CD14-positive monocyte (primary cell): ENCODE data around the gene FCRL6. TPM values are rescaled to one million over a fixed set of nuclear protein-coding genes. Genes with fewer than 3 reads are reported as not detected.

ENCODE experiments used
- DNase-seq, 3 donors: peaks; one replicate each; pipeline ENCODE4 v3.0.0-alpha.2; 2011 to 2022
- H2AFZ ChIP-seq: 2 replicates; pipeline ENCODE4 v1.6.0; 2012; ENCODE audit warnings: mild to moderate bottlenecking, low read depth, low read length, inconsistent platforms; ENCODE audit not compliant: insufficient read depth, poor library complexity, severe bottlenecking
- H3K27ac ChIP-seq, 2 donors: 1 replicate in 1 of 2; 2 replicates in 1 of 2; pipeline ENCODE4 v1.5.1; 2012 to 2013; ENCODE audit warnings: low read length in 2 of 2, control low read depth in 1 of 2, inconsistent platforms in 1 of 2, low read depth in 1 of 2, mild to moderate bottlenecking in 1 of 2
- H3K27me3 ChIP-seq, 2 donors: one replicate each; pipeline versions ENCODE4 v1.6.0 to v1.6.1; 2011 to 2013; ENCODE audit warnings: low read length in 2 of 2; ENCODE audit not compliant: control insufficient read depth in 2 of 2, insufficient read depth in 2 of 2
- H3K36me3 ChIP-seq, 2 donors: replicated peaks in 1 of 2; 1 replicate in 1 of 2; 2 replicates in 1 of 2; pipeline versions ENCODE4 v1.5.1 to v1.6.1; 2012 to 2013; ENCODE audit warnings: low read length in 2 of 2, control low read depth in 1 of 2, inconsistent platforms in 1 of 2, mild to moderate bottlenecking in 1 of 2; ENCODE audit not compliant: insufficient read depth in 2 of 2, control insufficient read depth in 1 of 2
- H3K4me1 ChIP-seq, 2 donors: 1 replicate in 1 of 2; 2 replicates in 1 of 2; pipeline versions ENCODE4 v1.5.1 to v1.6.1; 2012 to 2013; ENCODE audit warnings: low read length in 2 of 2, control low read depth in 1 of 2, inconsistent platforms in 1 of 2, mild to moderate bottlenecking in 1 of 2, moderate library complexity in 1 of 2; ENCODE audit not compliant: insufficient read depth in 2 of 2, control insufficient read depth in 1 of 2
- H3K4me2 ChIP-seq: replicated peaks from 2 replicates; pipeline ENCODE3; 2012; ENCODE audit warnings: low read length, moderate library complexity, mild to moderate bottlenecking; ENCODE audit not compliant: poor library complexity, severe bottlenecking; ENCODE audit errors: extremely low read depth
- H3K4me3 ChIP-seq, 3 experiments: fragments of 200-600 bp in 1 of 3; sonication (generic) in 1 of 3; replicated peaks in 1 of 3; 1 replicate in 2 of 3; 2 replicates in 1 of 3; pipeline ENCODE4 v1.5.1; 2011 to 2013; ENCODE audit warnings: low read length in 3 of 3, mild to moderate bottlenecking in 3 of 3, control low read depth in 2 of 3, low read depth in 2 of 3, inconsistent platforms in 1 of 3, moderate library complexity in 1 of 3
- H3K79me2 ChIP-seq: 2 replicates; pipeline ENCODE4 v1.6.0; 2012; ENCODE audit warnings: mild to moderate bottlenecking, control low read depth, inconsistent platforms, low read length, moderate library complexity; ENCODE audit not compliant: insufficient read depth
- H3K9ac ChIP-seq: 2 replicates; pipeline ENCODE4 v1.6.0; 2017; ENCODE audit warnings: low read length, mild to moderate bottlenecking; ENCODE audit not compliant: insufficient read depth, poor library complexity, severe bottlenecking
- H3K9me3 ChIP-seq, 2 donors: replicated peaks in 1 of 2; 1 replicate in 1 of 2; 2 replicates in 1 of 2; pipeline versions ENCODE4 v1.5.1 to v1.6.1; 2012 to 2013; ENCODE audit warnings: low read length in 2 of 2, control low read depth in 1 of 2; ENCODE audit not compliant: control insufficient read depth in 1 of 2, insufficient read depth in 1 of 2
- H4K20me1 ChIP-seq: 2 replicates; pipeline ENCODE4 v1.6.0; 2012; ENCODE audit warnings: mild to moderate bottlenecking, low read length, control low read depth, moderate library complexity; ENCODE audit not compliant: insufficient read depth
- H3K27ac Mint-ChIP-seq, 7 donors: one replicate each; pipeline ENCODE4 v1.8.0; 2020; ENCODE audit warnings: mild to moderate bottlenecking in 7 of 7, mixed read lengths in 7 of 7, moderate library complexity in 6 of 7, inconsistent platforms in 2 of 7
- H3K27me3 Mint-ChIP-seq, 3 donors: one replicate each; pipeline ENCODE4 v1.8.0; 2021 to 2022; ENCODE audit warnings: low read depth in 3 of 3, mild to moderate bottlenecking in 3 of 3, mixed read lengths in 3 of 3, moderate library complexity in 3 of 3, inconsistent platforms in 1 of 3
- H3K36me3 Mint-ChIP-seq, 2 donors: one replicate each; pipeline ENCODE4 v1.8.0; 2020; ENCODE audit warnings: mixed read lengths in 2 of 2, inconsistent platforms in 1 of 2, mild to moderate bottlenecking in 1 of 2
- H3K4me1 Mint-ChIP-seq: one replicate; pipeline ENCODE4 v1.8.0; 2020; ENCODE audit warnings: mild to moderate bottlenecking, mixed read lengths
- H3K4me3 Mint-ChIP-seq, 2 donors: one replicate each; pipeline ENCODE4 v1.8.0; 2020; ENCODE audit warnings: mild to moderate bottlenecking in 2 of 2, mixed read lengths in 2 of 2, moderate library complexity in 1 of 2
- H3K9me3 Mint-ChIP-seq, 7 donors: one replicate each; pipeline ENCODE4 v1.8.0; 2020 to 2022; ENCODE audit warnings: mixed read lengths in 7 of 7, mild to moderate bottlenecking in 6 of 7, moderate library complexity in 6 of 7, inconsistent platforms in 2 of 7
- CTCF ChIP-seq: fragments of 200-600 bp; IDR thresholded peaks from one replicate; pipeline ENCODE4 v1.8.0; 2022; ENCODE audit warnings: antibody characterized with exemption, mild to moderate bottlenecking
- WGBS: methylation state at CpG from one replicate; pipeline ENCODE4 v1.1.5; 2013; ENCODE audit warnings: missing lambda C conversion rate; ENCODE audit not compliant: insufficient coverage; 5-methylcytosine and 5-hydroxymethylcytosine counted together
- intact Hi-C, 2 donors: fragments of 100-400 bp; cut with micrococcal nuclease; formaldehyde crosslinking; loops; one replicate each; pipeline versions ENCODE4 v1.15.0 to v1.15.1; 2023
- polyA plus RNA-seq, 3 donors: library from polyadenylated mRNA; depleted of rRNA in 1 of 3; unstranded in 2 of 3; stranded (reverse) in 1 of 3; fragments of 300-500 nt in 2 of 3; fragments of >200 nt in 1 of 3; fragmentation: Illumina TruSeq in 2 of 3; gene quantifications; 1 replicate in 2 of 3; 2 replicates in 1 of 3; pipeline ENCODE4 v1.2.3, GENCODE V29; 2012 to 2021
- small RNA-seq: library from RNA; depleted of rRNA; stranded (forward); fragments of <200 nt; gene quantifications from one replicate; pipeline ENCODE3, GENCODE V24; 2012; ENCODE audit warnings: low read depth; ENCODE audit not compliant: insufficient read length

The FCRL6 gene
- polyA plus RNA-seq, 3 donors: 0.15 to 0.36 (median 0.17) TPM

DNA sequence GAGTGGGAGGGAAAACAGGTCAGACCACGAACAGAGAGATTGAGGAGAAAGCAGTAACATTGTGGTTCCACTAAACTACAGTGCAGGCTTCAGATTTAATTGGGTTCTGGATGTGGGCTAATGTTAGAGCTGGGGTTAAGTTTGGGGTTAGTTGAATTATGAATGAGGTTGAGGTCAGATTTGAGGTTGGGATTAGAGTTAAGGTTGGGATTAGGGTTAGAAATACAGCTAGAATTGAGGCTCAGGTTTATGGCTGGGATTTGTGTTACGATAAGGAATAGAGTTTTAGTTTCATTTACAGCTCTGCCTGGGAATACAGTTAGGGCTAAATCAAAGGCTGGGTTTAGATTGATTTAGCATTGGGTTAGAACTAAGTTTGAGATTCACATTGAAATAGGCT, 62.1 kb downstream of the FCRL6 start:
- Histone ChIP-seq H2AFZ (no peak overlapping the region), H3K36me3 (no peaks in the 10 kb centered on the region), H3K27ac (no peak overlapping the region), H3K9ac (no peak overlapping the region), H4K20me1 (no peaks in the 10 kb centered on the region), H3K27me3 (peaks cover 0 to 2% of the 10 kb centered on the region in 2 donors), H3K9me3 (no peaks in the 10 kb centered on the region), H3K4me2 (no peak overlapping the region), H3K4me3 (no peak overlapping the region), H3K79me2 (no peaks in the 10 kb centered on the region), H3K4me1 (peaks cover 5% of the 10 kb centered on the region in 2 donors)
- no peak for DNase-seq
- 96% methylated on average over 2 of the region's 2 CpGs for WGBS
- Mint-ChIP-seq H3K4me1 (peaks cover 6% of the 10 kb centered on the region), H3K27ac (no peak overlapping the region), H3K36me3 (no peaks in the 10 kb centered on the region), H3K4me3 (no peak overlapping the region), H3K27me3 (peaks cover 10 to 12% (median 11%) of the 10 kb centered on the region in 3 donors), H3K9me3 (no peaks in the 10 kb centered on the region)
- TF ChIP-seq CTCF: no peak
- intact Hi-C loops: no loop called here

Small RNA genes within 50 kb of the gene (small RNA-seq; reads per million reads assigned to genes)
- gene RF00570: not detected

Other genes with a start within 250 kb of the FCRL6 start
- not detected for gene APCS, start 214.5 kb upstream of the FCRL6 start, polyA plus RNA-seq
- gene CRP, start 87.8 kb upstream of the FCRL6 start, polyA plus RNA-seq: not detected
- 100 to 1,000 TPM in 1 of 3 donors, 10 to 100 TPM in 2; 37.3 to 136 (median 97.8) TPM for gene DUSP23, start 21.4 kb upstream of the FCRL6 start, polyA plus RNA-seq
- 1 to 10 TPM; 2.6 to 5.7 (median 5.7) TPM for gene SLAMF8, start 24.5 kb downstream of the FCRL6 start, polyA plus RNA-seq
- under 1 TPM in 1 of 3 donors, not detected in 2; 0.04 TPM for gene VSIG8, start 60.3 kb downstream of the FCRL6 start, polyA plus RNA-seq
- 1 to 10 TPM in 1 of 3 donors, under 1 TPM in 1, not detected in 1; 0.12 to 1.0 TPM for gene CFAP45, start 97.8 kb downstream of the FCRL6 start, polyA plus RNA-seq
- 1,000 to 10,000 TPM in 1 of 3 donors, 100 to 1,000 TPM in 2; 658 to 1,259 (median 918) TPM for gene TAGLN2, start 123.1 kb downstream of the FCRL6 start, polyA plus RNA-seq
- under 1 TPM in 1 of 3 donors, not detected in 2; 0.04 TPM for gene IGSF9, start 143.3 kb downstream of the FCRL6 start, polyA plus RNA-seq
- under 1 TPM in 1 of 3 donors, not detected in 2; 0.17 TPM for gene SLAMF9, start 151.9 kb downstream of the FCRL6 start, polyA plus RNA-seq
- 1 to 10 TPM; 3.7 to 4.2 (median 4.0) TPM for gene PIGM, start 229.6 kb downstream of the FCRL6 start, polyA plus RNA-seq